Stimulated activated CD8-positive, alpha-beta memory T cell treated with anti-CD3 and anti-CD28 coated beads, Interleukin-7, amount 100 ng/mL, for 48 hours (primary cell): ENCODE results near the gene TRIP13.
"Not testable (repeated sequence)": the region's sequence is repeated elsewhere in the genome, so short reads cannot be mapped to it uniquely, and the experiment has no call there.

Source experiments
- DNase-seq, 2 donors: peaks; one replicate each; pipeline ENCODE4 v3.0.0-alpha.2; 2020; ENCODE audit warnings: low read depth in 1 of 2; ENCODE audit errors: extremely low read depth in 1 of 2

The TRIP13 gene

GRCh38 chr5:916441-917293, 24.0 kb downstream of the TRIP13 start:
- no peak for DNase-seq

DNA sequence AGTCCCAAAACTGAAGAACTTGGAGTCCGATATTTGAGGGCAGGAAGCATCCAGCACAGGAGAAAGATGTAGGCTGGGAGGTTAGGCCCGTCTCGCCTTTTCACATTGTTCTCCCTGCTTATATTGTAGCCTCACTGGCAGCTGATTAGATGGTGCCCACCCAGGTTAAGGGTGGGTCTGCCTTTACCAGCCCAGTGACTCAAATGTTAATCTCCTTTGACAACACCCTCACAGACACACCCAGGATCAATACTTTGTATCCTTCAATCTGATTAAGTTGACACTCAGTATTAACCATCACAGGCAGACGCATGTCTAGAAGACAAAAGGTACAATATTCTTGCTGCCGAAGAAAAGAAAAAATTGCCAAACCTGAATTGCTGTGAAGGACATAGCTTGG, 26.0 kb downstream of the TRIP13 start:
- not testable (repeated sequence) for DNase-seq

DNA sequence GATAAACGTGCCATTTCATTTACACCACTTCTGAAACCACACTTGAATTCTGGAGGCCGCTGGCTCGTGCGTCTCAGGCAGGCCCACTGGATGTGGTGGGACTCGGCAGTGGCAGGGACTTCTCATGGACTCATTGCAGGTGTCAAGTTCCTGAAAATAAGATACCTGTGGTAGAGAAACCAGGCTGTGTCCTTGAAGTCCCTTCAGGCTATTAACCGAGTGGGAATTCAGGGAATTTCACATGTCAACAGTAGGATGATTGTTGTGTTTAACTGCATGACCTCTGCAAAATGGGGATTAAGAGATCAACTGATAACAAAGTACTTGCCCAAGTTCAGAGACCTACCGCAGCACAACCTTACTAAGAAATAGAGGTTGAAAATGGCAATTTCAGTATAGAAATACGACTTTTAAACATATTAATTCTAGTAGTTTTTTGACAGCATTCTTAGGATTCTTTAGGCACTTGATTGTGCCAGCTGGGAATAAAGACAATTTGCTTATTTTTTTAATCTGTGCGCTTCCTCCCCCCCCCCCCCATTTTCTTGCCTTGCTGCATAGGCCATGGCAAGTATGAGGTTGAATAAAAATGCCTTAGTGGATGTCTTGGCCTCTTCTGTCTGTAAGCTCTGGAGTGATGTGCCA, 26.8 kb downstream of the TRIP13 start:
- DNase-seq = no peak

GRCh38 chr5:920321-920720, 27.6 kb downstream of the TRIP13 start:
- DNase-seq = no peak

DNA sequence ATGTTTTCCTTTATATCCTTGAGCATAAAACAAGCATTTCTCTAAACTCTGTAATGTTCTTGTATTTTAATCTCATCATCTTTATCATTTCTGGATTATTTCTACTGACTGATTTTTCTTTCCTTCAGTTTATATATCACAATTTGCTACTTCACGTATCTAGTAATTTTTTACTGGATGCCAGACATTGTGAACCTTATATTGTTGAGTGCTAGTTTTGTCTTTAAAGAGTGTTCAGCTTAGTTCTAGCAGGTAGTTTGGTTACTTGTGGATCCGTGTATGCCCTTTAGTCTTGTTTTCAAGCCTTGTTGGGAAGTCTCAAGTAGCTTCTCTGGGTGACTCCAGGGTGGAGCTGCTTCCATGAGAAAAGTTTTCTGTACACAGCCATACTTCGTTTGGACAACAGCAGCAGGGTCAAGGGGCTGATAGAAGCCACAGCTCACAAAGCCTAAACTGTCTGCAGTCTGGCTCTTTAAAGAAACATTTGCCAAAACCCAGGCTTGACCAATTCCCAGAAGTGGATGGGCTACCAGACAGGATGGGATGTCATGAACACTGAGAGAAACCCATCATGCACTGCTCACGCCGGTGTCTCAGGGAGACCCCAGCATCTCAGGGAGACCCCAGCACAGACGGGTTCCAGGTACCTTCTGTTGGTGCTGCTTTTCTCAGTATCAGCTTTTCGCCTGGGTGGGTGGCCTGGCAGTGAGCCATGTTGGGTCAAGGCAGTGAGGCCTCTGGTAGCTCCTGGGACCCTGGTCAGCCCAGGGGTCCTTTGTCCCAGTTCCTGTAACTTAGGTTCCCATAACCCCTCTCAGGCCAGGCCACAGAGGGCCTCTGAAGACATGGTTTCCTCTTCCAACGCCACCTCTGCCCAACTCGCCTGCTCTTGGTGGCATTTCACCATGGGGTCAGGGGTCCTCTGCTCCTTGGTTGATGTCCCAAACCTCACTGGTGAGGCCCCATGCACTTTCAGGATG, 29.1 kb downstream of the TRIP13 start:
- DNase-seq = no peak

DNA sequence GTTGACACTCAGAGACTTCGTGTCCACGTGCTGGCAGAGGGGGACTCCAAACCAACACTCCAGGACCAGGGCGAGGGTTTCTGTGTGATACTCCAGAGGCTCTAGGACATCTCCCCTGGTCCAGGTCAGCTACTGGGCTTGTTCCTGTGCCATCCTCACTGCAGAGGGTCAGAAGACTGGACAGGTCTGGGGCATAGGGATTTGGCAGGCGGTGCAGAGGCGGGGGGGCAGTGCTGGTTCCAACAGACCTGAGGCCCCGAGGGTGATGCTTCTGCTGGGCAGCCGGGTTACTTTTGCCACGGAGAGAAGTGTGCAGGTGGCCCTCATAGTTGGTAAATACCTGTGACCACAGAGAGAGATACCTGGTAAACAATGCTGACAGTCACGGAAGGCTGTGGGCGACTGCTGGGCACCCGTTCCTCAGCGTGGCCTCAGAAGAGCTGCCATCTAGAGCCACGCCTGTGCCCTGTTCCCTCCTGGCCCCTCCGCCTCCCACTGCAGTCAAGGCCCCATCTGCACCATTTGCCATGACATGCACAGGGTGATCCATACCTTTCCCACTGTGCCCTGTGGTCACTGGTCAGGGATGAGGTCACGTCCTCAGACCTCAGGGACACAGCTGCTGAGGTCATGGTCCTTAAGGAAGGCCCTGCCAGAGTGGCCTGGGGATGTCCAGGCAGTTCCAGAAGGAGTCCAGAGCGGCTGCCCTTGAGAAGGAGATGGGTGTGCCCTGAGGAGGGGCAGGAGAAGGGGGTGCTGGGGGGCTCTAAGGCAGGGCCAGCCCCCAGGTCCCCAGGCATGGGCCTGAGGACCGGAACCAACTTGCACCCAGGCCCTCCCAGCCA, 30.0 kb downstream of the TRIP13 start:
- no peak for DNase-seq

GRCh38 chr5:923281-923873, 30.7 kb downstream of the TRIP13 start:
- DNase-seq = peak; percentile 49 to 62

- DNase-seq = no peak
These were observed 33.9 kb downstream of the TRIP13 start for GRCh38 chr5:926417-927171.

DNA sequence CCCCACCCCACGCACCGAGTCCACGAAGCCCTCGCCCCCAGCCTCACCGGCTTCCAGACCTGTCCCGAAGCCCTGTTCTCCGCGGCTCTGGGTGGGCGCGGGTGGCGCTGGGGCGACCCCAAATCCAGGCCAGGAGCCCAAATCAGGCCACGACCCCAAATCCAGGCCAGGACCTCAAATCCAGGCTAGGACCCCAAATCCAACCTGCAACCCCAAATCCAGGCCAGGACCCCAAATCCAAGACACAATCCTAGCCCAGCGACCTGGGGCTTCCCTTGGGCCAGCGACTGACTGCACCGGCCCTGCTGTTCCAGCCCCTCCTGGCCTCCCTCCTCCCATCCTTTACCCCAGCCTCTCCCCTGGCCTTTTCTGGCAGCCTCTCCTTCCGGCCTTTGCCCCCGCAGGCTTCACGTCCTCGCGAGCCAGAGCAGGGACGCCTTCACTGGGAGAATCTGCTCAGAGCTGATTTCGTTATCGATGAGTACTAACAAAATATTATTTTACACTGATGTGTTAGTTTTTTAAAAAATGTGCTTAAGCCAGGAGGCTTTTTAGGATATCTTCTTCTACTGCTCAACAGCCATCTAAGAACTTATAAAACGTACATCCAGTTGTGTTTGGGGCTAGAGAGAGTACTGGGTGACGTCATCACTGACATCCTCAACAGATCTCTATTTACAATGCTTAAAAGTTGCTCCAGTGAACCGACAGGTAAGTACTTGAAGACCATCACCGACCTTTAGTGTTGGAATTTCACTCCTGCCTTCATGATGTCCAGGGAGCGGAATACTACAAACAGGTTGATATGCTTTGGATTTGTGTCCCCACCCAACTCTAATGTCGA, 34.7 kb downstream of the TRIP13 start:
- DNase-seq = no peak

DNA sequence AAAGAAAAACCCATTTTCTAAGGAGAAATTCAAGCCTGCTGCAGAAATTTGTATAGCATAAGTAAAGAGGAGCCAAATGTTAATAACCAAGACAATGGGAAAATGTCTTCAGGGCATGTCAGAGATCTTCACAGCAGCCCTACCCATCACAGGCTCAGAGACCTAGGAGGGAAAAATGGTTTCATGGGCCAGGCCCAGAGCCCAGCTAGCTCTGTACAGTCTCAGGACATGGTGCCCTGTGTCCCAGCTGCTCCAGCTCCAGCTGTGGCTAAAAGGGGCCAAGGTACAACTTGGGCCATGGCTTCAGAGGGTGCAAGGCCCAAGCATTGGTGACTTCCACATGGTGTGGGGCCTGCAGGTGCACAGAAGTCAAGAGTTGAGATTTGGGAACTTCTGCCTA, 36.5 kb downstream of the TRIP13 start:
- DNase-seq = not testable (repeated sequence)

GRCh38 chr5:929596-929995, 36.9 kb downstream of the TRIP13 start:
- DNase-seq = no peak

GRCh38 chr5:930866-931265, 38.2 kb downstream of the TRIP13 start:
- DNase-seq = no peak

- no peak for DNase-seq
These were observed 39.0 kb downstream of the TRIP13 start for GRCh38 chr5:931570-932145.

DNA sequence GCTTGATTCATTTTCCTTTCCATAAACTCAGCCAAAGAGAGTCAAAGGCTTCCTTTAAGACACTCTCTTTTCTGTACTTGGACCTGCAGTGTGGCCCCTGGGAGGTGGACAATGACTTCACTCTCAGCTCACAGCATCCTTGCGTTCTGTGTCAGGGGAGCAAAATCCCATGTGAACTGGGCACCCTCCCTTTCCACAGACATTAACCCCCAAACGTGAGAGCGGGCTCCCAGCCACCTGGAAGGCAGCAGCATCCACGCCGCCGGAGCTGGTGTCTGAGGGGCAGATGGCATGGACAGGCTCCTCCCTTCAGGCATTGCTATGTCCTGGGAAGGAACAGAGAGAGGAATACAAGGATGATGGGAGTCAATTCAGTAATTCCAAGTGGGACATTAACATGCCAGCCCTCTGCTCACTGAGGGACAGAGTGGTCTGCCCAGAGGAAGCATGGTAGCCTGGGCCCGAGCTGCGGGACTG, 39.5 kb downstream of the TRIP13 start:
- DNase-seq = no peak

- DNase-seq = no peak
These were observed 40.1 kb downstream of the TRIP13 start for GRCh38 chr5:932628-933250.

GRCh38 chr5:933251-933861, 40.7 kb downstream of the TRIP13 start:
- DNase-seq = no peak

- not testable (repeated sequence) for DNase-seq
These were observed 41.3 kb downstream of the TRIP13 start for GRCh38 chr5:933951-934350.
